ENCODE data around the gene RPS3. TPM values are rescaled to one million over a fixed set of nuclear protein-coding genes. Genes with fewer than 3 reads are reported as not detected.
"Not testable (repeated sequence)": the region's sequence is repeated elsewhere in the genome, so short reads cannot be mapped to it uniquely, and the experiment has no call there.

The RPS3 gene
- total RNA-seq, 6 experiments from 2014 or later = 311 to 560 (median 447) TPM

DNA sequence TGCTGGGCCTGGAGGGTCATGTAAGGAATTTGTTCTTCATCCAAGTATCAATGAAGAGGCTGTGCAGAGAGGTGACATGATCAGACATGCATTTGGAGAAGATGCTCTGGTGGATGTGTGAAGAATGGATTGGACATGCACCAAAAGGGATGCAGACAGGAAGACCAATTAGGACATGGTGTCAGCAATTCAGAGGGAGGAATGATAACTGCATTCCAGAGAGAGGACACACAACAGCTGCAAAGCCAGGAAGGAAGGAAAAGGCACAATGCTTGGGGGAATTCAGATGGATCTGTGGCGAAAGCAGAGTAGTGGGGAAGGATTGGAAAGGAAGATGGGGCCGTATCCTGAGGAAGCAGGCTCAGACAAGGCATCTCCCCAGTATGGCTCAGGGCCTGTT is 42.7 kb upstream of the RPS3 start:
- DNase-seq (no peak), ATAC-seq (no peak)
- Histone ChIP-seq H3K9me3 (no peaks in the 10 kb centered on the region), H3K27ac (no peak overlapping the region), H3K36me3 (no peaks in the 10 kb centered on the region), H3K4me3 (no peak overlapping the region), H3K27me3 (no peaks in the 10 kb centered on the region), H3K4me1 (peaks cover 0 to 5% (median 0%) of the 10 kb centered on the region in 4 donors)
- intact Hi-C loops (cut with DNase I) = no loop called here
- WGBS (ENCODE audit: insufficient coverage, low coverage, low lambda C conversion rate, missing lambda C conversion rate) = 44% methylated on average over 2 of the region's 2 CpGs
- TF ChIP-seq, protein P1, sequence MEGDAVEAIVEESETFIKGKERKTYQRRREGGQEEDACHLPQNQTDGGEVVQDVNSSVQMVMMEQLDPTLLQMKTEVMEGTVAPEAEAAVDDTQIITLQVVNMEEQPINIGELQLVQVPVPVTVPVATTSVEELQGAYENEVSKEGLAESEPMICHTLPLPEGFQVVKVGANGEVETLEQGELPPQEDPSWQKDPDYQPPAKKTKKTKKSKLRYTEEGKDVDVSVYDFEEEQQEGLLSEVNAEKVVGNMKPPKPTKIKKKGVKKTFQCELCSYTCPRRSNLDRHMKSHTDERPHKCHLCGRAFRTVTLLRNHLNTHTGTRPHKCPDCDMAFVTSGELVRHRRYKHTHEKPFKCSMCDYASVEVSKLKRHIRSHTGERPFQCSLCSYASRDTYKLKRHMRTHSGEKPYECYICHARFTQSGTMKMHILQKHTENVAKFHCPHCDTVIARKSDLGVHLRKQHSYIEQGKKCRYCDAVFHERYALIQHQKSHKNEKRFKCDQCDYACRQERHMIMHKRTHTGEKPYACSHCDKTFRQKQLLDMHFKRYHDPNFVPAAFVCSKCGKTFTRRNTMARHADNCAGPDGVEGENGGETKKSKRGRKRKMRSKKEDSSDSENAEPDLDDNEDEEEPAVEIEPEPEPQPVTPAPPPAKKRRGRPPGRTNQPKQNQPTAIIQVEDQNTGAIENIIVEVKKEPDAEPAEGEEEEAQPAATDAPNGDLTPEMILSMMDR (IDR thresholded peaks at IDR 0.05) = no peak
- no peak for TF ChIP-seq POLR2A (IDR thresholded peaks at IDR 0.05)

DNA sequence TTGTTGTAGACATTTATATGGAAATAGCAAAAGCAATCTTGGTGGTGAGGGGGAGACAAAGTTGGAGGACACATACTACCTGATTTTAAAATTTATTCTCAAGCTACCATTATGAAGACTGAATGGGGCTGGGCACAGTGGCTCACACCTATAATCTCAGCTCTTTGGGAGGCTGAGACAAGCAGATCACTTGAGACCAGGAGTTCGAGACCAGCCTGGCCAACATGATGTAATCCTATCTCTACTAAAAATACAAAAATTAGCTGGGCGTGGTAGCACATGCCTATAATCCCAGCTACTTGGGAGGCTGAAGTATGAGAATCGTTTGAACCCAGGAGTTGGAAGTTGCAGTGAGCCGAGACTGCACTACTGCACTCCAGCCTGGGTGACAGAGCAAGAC is 37.0 kb upstream of the RPS3 start:
- DNase-seq; H3K4me1 ChIP-seq; H3K4me3 ChIP-seq; ATAC-seq; H3K27me3 ChIP-seq; H3K27ac ChIP-seq; intact Hi-C loops (cut with DNase I); H3K9me3 ChIP-seq; H3K36me3 ChIP-seq: not testable (repeated sequence)
- no CpG with 5 or more reads among the region's 4 CpGs for WGBS (ENCODE audit: insufficient coverage, low coverage, low lambda C conversion rate, missing lambda C conversion rate)

DNA sequence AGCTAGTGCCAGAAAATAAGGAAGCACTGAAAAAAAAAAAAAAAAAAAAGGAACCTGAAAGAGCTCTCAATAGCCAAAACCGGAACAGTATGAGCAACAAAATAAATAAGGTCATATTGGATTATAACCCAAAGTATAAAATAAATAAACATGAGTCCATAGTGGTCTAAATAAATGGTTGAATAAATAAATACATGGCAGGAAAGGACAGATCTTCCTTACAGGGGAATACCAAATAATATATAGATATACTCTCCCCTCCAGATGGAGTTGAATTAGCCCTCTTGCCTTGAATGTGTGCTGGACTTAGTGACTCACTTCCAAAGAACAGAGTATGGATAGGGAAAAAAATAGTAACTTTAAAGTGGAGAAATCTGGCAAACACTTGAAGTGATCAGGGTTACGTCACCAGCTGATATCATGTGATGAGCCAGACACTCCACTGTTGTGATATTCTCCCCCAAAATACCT is 33.6 kb upstream of the RPS3 start:
- WGBS (ENCODE audit: insufficient coverage, low coverage, low lambda C conversion rate, missing lambda C conversion rate) = 29% methylated on average over 2 of the region's 2 CpGs
- intact Hi-C loops (cut with DNase I) = no loop called here
- TF ChIP-seq, protein P1 (IDR thresholded peaks at IDR 0.05) = no peak
- no peak for TF ChIP-seq POLR2A (IDR thresholded peaks at IDR 0.05)

DNA sequence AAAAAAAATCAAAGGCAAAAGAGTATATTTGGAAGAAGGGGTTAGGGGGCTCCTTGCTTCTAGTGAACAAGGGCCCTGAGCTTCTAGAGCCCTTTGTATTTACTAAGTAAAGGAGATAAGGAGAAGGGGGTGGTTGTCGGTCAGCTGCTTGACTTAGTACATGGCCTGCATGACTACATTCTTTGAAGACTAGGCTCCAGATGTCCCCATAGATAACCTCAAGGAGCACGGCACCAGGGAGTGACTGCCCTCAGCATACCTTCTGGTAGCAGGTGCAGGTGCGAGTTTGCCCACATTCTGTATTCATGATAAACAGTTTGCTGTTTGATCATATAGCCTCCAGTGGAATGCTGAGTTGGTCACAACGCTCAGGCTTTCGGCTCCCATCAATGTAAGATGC is 32.5 kb upstream of the RPS3 start:
- intact Hi-C loops (cut with DNase I); H3K9me3 ChIP-seq; H3K4me3 ChIP-seq; ATAC-seq; H3K36me3 ChIP-seq; DNase-seq; H3K27me3 ChIP-seq; H3K4me1 ChIP-seq; H3K27ac ChIP-seq: not testable (repeated sequence)
- WGBS (ENCODE audit: insufficient coverage, low coverage, low lambda C conversion rate, missing lambda C conversion rate) = 100% methylated on average over 1 of the region's 5 CpGs

More for the DNA sequence above, 33.6 kb upstream of the RPS3 start:
- H3K27ac ChIP-seq = no peak overlapping the region
- DNase-seq = no peak
- no peaks in the 10 kb centered on the region for H3K36me3 ChIP-seq
- ATAC-seq = peak in 2 of 4 donors; percentile 17 to 52
- no peaks in the 10 kb centered on the region for H3K27me3 ChIP-seq
- no peak overlapping the region for H3K4me3 ChIP-seq
- no peaks in the 10 kb centered on the region for H3K4me1 ChIP-seq
- H3K9me3 ChIP-seq = no peaks in the 10 kb centered on the region

DNA sequence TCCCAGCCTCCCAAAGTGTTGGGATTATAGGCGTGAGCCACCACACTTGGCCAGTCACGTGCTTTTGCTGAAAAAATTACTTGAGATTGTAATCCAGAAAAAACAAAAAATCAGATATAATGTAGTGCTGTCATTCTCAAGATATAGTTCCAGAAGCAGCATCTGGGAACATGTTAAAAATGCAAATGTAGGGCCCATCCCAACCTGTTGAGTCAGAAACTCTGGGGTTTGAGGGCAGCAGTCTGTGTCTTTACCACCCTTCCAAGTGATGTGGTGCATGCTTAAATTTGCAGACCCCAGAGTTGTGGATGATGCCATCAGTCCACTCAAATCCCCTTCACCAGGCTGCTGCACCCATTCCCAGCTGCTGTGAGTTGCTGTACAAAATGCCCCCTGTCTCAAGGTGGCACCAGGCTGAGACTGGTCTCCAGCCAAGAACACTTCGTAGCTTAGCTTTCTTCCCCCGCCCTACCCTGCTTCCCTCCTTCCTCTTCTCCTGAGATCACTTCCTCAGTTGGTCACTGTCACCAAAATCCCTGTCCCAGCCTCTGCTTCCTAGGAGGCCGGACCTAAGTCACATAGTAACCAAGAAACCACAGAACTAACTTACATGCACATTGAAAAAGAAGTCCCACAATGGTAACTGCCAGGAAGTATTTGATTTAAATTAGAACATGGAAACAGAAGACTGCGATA is 29.6 kb upstream of the RPS3 start:
- intact Hi-C loops (cut with DNase I) = no loop called here
- no peak overlapping the region for H3K27ac ChIP-seq
- H3K9me3 ChIP-seq = no peaks in the 10 kb centered on the region
- ATAC-seq = peak; percentile 43 to 62 (median 59)
- TF ChIP-seq POLR2A (IDR thresholded peaks at IDR 0.05) = no peak
- TF ChIP-seq, protein P1 (IDR thresholded peaks at IDR 0.05) = no peak
- DNase-seq = no peak
- no peaks in the 10 kb centered on the region for H3K36me3 ChIP-seq
- no peak overlapping the region for H3K4me3 ChIP-seq
- peaks cover 0 to 14% (median 5%) of the 10 kb centered on the region in 4 donors for H3K4me1 ChIP-seq
- WGBS (ENCODE audit: insufficient coverage, low coverage, low lambda C conversion rate, missing lambda C conversion rate) = 65% methylated on average over 6 of the region's 6 CpGs
- H3K27me3 ChIP-seq = no peaks in the 10 kb centered on the region

All from right lobe of liver (tissue), 6 donors.